Upper lobe of left lung (tissue), 4 donors: ENCODE results near the gene EPM2AIP1.

Experiments used
- EP300 ChIP-seq, 4 donors: sonication (generic); formaldehyde crosslinking; IDR thresholded peaks; one replicate each; pipeline ENCODE4 v1.5.1; 2017; ENCODE audit warnings: antibody characterized with exemption in 4 of 4, control low read depth in 2 of 4
- TF ChIP-seq, protein P1 (sequence below), 6 experiments: fragments of 450-650 bp in 4 of 6; fragments of 200-600 bp in 2 of 6; sonication (generic) in 2 of 6; IDR thresholded peaks; one replicate each; pipeline ENCODE4 v1.5.1; 2016 to 2019; ENCODE audit warnings: antibody characterized with exemption in 6 of 6

DNA sequence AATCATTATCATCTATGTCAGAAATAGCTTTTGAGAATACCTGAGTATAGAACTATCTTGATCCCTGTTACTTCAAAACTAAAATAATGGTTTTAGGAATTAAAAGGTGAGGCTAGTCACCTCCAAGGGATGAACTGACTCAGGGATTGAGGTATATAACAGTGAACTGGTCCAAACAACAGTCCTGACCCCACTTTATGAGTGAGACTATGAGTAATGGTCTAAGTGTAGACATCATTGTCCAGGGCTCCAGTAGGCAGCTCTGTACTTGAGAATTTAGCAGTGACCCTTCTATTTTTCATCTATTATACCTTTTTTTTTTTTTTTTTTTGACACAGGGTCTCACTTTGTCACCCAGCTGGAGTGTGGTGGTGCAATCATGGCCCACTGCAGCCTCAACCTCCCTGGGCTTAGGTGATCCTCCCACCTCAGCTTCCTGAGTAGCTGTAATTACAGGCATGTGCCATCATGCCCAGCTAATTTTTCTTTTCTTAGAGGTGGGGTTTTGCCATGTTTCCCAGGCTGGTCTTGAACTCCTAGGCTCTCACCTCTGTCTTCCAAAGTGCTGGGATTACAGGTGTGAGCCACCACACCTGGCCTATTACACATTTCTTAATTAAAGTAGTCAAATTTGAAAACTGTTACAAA, 36.7 kb upstream of the EPM2AIP1 start:
- TF ChIP-seq EP300 (IDR thresholded peaks at IDR 0.05) = no peak
- TF ChIP-seq, protein P1, sequence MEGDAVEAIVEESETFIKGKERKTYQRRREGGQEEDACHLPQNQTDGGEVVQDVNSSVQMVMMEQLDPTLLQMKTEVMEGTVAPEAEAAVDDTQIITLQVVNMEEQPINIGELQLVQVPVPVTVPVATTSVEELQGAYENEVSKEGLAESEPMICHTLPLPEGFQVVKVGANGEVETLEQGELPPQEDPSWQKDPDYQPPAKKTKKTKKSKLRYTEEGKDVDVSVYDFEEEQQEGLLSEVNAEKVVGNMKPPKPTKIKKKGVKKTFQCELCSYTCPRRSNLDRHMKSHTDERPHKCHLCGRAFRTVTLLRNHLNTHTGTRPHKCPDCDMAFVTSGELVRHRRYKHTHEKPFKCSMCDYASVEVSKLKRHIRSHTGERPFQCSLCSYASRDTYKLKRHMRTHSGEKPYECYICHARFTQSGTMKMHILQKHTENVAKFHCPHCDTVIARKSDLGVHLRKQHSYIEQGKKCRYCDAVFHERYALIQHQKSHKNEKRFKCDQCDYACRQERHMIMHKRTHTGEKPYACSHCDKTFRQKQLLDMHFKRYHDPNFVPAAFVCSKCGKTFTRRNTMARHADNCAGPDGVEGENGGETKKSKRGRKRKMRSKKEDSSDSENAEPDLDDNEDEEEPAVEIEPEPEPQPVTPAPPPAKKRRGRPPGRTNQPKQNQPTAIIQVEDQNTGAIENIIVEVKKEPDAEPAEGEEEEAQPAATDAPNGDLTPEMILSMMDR (IDR thresholded peaks at IDR 0.05) = no peak
